ENCODE results near the gene STK4.

The STK4 gene

DNA sequence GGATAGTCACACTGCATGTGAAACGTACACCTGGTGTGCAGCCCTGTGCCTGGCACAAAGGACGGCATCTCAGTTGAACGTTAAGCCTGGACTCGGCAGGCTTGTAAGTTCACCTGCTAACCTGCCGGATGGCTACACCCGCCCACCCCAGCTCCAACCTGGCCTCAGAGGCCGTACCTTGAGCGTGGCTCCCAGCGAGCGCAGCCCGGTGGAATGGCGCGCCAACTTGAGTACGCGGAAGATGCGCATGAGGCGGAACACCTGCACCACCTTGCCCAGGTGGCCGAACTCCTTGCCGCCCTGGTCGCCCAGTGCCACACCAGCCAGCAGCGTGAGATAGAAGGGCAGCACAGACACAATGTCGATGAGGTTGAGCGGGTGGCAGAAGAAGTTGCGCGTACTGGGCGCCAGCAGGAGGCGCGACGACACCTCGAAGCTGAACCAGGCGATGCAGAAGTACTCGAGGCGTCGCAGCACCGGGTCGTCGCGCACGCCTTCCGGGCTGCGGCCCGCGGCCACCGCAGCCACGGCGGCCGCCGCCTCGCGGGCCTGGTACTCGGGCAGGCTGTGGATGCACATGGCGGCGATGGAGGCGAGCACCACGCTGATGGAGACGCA lies 131.3 kb downstream of the STK4 start:
- FAIRE-seq (no peak), DNase-seq (ENCODE audit: insufficient read length) (no peak)
- TF ChIP-seq POLR2A (IDR thresholded peaks at IDR 0.05; ENCODE audit: low read depth, low read length) (no peak), TAF1 (IDR thresholded peaks at IDR 0.05; ENCODE audit: borderline replicate concordance, low read depth, low read length) (no peak), POLR2AphosphoS5 (IDR thresholded peaks at IDR 0.05; ENCODE audit: low read depth, low read length) (no peak)

GRCh38 chr20:45098103-45098773 lies 131.9 kb downstream of the STK4 start:
- DNase-seq (ENCODE audit: insufficient read length) (no peak), FAIRE-seq (no peak)
- no peak for TF ChIP-seq POLR2AphosphoS5 (IDR thresholded peaks at IDR 0.05; ENCODE audit: low read depth, low read length)
- TF ChIP-seq POLR2A (IDR thresholded peaks at IDR 0.05; ENCODE audit: low read depth, low read length) = no peak
- TF ChIP-seq TAF1 (IDR thresholded peaks at IDR 0.05; ENCODE audit: borderline replicate concordance, low read depth, low read length) = no peak

DNA sequence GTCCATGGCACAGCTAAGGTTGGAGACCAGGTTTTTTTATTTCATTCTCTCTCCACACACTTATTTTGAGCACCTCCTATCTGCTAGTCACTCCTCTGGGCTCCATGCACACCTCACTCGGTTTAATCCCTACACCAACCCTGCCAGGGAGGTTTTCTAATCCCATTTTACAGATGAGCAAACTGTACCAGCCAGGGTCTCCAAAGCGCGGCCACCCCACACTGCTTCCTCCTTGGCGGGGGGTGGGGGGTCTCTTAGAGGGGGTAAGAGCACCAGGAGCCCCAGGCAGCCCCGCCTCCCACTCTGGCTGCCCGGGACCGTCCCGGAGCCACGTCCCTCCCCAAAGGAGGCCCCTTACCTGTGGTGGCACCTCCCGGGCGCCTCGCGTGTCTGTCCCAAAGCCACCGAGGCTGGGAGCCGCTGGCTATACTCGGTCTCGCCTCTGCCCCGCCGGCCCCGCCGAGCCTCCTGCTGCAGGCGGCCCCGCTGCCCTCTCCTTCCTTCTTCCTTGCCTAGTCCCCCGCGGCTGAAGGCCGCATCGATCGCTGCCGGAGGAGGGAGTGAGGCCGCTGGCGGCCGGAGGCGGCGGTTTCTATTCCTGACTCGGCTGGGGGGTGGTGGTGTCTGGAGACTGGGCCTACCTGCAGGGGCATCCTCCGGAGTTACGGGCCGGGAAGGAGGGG lies 134.4 kb downstream of the STK4 start, which contains the start of gene KCNS1:
TSS of gene KCNS1 (minus strand) at position 565 of the 683 bp plus-strand sequence. CDS start 1,891 bp downstream, outside the sequence.
- no peak for TF ChIP-seq POLR2A (IDR thresholded peaks at IDR 0.05; ENCODE audit: low read depth, low read length)
- no peak for TF ChIP-seq POLR2AphosphoS5 (IDR thresholded peaks at IDR 0.05; ENCODE audit: low read depth, low read length)
- TF ChIP-seq TAF1 (IDR thresholded peaks at IDR 0.05; ENCODE audit: borderline replicate concordance, low read depth, low read length) = no peak
- FAIRE-seq (no peak), DNase-seq (ENCODE audit: insufficient read length) (no peak)

DNA sequence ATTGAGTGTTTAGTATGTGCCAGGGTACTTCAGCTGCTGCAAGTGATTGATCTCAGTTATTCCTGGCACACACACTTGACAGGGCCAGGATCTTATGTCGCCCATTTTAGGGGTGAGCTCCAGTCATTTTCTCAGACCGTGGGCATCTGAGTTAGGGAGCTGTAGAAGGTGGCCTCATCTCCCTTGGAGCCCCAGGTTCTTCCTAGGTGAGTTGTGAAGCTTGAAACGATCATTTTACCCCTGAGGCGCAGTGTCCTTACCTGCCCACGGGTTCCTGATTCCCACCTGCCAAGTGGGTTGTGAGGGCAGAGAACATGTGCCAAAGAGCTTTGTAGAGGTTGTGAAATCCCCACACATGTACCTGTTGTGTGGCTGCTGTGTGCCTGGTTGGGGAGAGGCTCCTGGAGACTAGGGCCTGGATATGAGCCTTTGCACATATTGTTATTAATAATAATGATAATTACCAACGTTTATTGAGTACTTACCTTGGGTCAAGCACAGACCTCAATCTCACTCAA lies 135.1 kb downstream of the STK4 start:
- TF ChIP-seq TAF1 (IDR thresholded peaks at IDR 0.05; ENCODE audit: borderline replicate concordance, low read depth, low read length) (no peak), POLR2AphosphoS5 (IDR thresholded peaks at IDR 0.05; ENCODE audit: low read depth, low read length) (no peak), POLR2A (IDR thresholded peaks at IDR 0.05; ENCODE audit: low read depth, low read length) (no peak)
- FAIRE-seq (no peak), DNase-seq (ENCODE audit: insufficient read length) (no peak)

GRCh38 chr20:45103072-45103471 lies 136.8 kb downstream of the STK4 start:
- no peak for FAIRE-seq
- DNase-seq (ENCODE audit: insufficient read length) = no peak
- TF ChIP-seq TAF1 (IDR thresholded peaks at IDR 0.05; ENCODE audit: borderline replicate concordance, low read depth, low read length) (no peak), POLR2A (IDR thresholded peaks at IDR 0.05; ENCODE audit: low read depth, low read length) (no peak), POLR2AphosphoS5 (IDR thresholded peaks at IDR 0.05; ENCODE audit: low read depth, low read length) (no peak)

GRCh38 chr20:45104786-45105185 lies 138.5 kb downstream of the STK4 start:
- FAIRE-seq = no peak
- no peak for TF ChIP-seq TAF1 (IDR thresholded peaks at IDR 0.05; ENCODE audit: borderline replicate concordance, low read depth, low read length)
- TF ChIP-seq POLR2AphosphoS5 (IDR thresholded peaks at IDR 0.05; ENCODE audit: low read depth, low read length) = no peak
- no peak for TF ChIP-seq POLR2A (IDR thresholded peaks at IDR 0.05; ENCODE audit: low read depth, low read length)
- DNase-seq (ENCODE audit: insufficient read length) = no peak

DNA sequence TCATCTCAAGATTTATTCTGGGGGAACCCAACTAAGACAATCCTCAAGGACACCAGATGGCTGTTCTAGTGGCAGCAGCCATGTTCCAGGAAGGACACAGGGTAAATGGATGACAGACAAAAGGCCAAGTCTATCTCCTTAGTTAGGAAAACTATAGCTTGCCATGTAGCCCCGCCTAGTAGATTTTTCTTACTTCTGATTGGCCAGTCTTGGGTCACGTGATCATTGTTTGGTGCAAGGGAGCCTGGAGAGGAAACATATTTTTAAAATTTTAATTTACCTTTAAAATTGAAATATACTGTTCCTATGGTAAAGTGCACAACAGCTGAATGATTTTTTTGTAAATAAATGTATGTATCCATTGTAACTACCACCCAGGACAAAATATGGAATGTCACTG lies 139.0 kb downstream of the STK4 start:
- no peak for FAIRE-seq
- DNase-seq (ENCODE audit: insufficient read length) = no peak
- TF ChIP-seq POLR2A (IDR thresholded peaks at IDR 0.05; ENCODE audit: low read depth, low read length) = no peak
- no peak for TF ChIP-seq POLR2AphosphoS5 (IDR thresholded peaks at IDR 0.05; ENCODE audit: low read depth, low read length)
- TF ChIP-seq TAF1 (IDR thresholded peaks at IDR 0.05; ENCODE audit: borderline replicate concordance, low read depth, low read length) = no peak

- TF ChIP-seq POLR2A (IDR thresholded peaks at IDR 0.05; ENCODE audit: low read depth, low read length) = no peak
- TF ChIP-seq TAF1 (IDR thresholded peaks at IDR 0.05; ENCODE audit: borderline replicate concordance, low read depth, low read length) = no peak
- no peak for TF ChIP-seq POLR2AphosphoS5 (IDR thresholded peaks at IDR 0.05; ENCODE audit: low read depth, low read length)
These were observed 143.3 kb downstream of the STK4 start for GRCh38 chr20:45109634-45110033.

GRCh38 chr20:45110301-45110700 lies 144.0 kb downstream of the STK4 start:
- DNase-seq (ENCODE audit: insufficient read length) (no peak), FAIRE-seq (no peak)
- TF ChIP-seq POLR2A (IDR thresholded peaks at IDR 0.05; ENCODE audit: low read depth, low read length) (no peak), TAF1 (IDR thresholded peaks at IDR 0.05; ENCODE audit: borderline replicate concordance, low read depth, low read length) (no peak), POLR2AphosphoS5 (IDR thresholded peaks at IDR 0.05; ENCODE audit: low read depth, low read length) (no peak)

More at GRCh38 chr20:45109634-45110033, 143.3 kb downstream of the STK4 start:
- no peak for DNase-seq (ENCODE audit: insufficient read length)
- FAIRE-seq = no peak

DNA sequence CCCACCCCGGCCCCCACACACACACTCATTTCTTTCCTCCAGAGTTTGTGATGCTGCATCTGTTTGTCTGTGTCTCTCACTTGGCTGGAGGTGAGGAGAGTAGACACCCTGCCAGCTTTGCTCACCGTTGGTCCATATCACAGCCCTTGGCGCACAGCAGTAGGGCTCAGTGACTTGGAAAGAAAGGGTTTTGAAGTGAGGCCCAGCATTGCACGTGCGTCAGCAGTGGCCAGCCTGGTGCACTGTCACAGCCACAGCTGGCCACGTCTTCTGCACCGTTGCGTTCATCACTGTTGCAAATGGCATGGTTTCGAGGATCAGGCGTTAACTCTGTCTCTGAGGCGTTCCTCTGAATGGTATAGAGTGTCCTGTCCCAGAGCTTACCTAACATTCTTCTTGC lies 145.0 kb downstream of the STK4 start:
- DNase-seq (ENCODE audit: insufficient read length) (no peak), FAIRE-seq (no peak)
- TF ChIP-seq TAF1 (IDR thresholded peaks at IDR 0.05; ENCODE audit: borderline replicate concordance, low read depth, low read length) (no peak), POLR2A (IDR thresholded peaks at IDR 0.05; ENCODE audit: low read depth, low read length) (no peak)

GRCh38 chr20:45111799-45112471 lies 145.6 kb downstream of the STK4 start:
- no peak for FAIRE-seq
- TF ChIP-seq TAF1 (IDR thresholded peaks at IDR 0.05; ENCODE audit: borderline replicate concordance, low read depth, low read length) (no peak), POLR2AphosphoS5 (IDR thresholded peaks at IDR 0.05; ENCODE audit: low read depth, low read length) (no peak), POLR2A (IDR thresholded peaks at IDR 0.05; ENCODE audit: low read depth, low read length) (no peak)
- DNase-seq (ENCODE audit: insufficient read length) = no peak
